Measurements from ENCODE around the gene HIVEP3. TPM values are rescaled to one million over a fixed set of nuclear protein-coding genes. Genes with fewer than 3 reads are reported as not detected.
A peak's percentile ranks its signal among the peaks of the same experiment; 100 is the strongest.

The HIVEP3 gene
- total RNA-seq, 1 experiment from 2014 or later = 0.55 TPM

GRCh38 chr1:41474490-41475271 is 444.0 kb downstream of the HIVEP3 start:
- ATAC-seq (peak; percentile 55), DNase-seq (ENCODE audit: low spot score) (no peak)
- H3K27me3 Mint-ChIP-seq (ENCODE audit: low read depth) = no peaks in the 10 kb centered on the region
- POLR2A ChIA-PET = no interaction called here
- no peak for TF ChIP-seq FOXJ3 (CRISPR knock-in tag; IDR thresholded peaks at IDR 0.05; ENCODE audit: borderline replicate concordance)
- TF ChIP-seq, protein P1, sequence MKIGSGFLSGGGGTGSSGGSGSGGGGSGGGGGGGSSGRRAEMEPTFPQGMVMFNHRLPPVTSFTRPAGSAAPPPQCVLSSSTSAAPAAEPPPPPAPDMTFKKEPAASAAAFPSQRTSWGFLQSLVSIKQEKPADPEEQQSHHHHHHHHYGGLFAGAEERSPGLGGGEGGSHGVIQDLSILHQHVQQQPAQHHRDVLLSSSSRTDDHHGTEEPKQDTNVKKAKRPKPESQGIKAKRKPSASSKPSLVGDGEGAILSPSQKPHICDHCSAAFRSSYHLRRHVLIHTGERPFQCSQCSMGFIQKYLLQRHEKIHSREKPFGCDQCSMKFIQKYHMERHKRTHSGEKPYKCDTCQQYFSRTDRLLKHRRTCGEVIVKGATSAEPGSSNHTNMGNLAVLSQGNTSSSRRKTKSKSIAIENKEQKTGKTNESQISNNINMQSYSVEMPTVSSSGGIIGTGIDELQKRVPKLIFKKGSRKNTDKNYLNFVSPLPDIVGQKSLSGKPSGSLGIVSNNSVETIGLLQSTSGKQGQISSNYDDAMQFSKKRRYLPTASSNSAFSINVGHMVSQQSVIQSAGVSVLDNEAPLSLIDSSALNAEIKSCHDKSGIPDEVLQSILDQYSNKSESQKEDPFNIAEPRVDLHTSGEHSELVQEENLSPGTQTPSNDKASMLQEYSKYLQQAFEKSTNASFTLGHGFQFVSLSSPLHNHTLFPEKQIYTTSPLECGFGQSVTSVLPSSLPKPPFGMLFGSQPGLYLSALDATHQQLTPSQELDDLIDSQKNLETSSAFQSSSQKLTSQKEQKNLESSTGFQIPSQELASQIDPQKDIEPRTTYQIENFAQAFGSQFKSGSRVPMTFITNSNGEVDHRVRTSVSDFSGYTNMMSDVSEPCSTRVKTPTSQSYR (CRISPR knock-in tag; IDR thresholded peaks at IDR 0.05) = 0 out of 2 replicates have a peak, but pooled peaks have one; percentile 16
- no peak overlapping the region for H3K4me3 Mint-ChIP-seq
- peak overlapping the region; percentile 26; the same call in 1 of the 2 replicates for H3K27ac Mint-ChIP-seq
- CTCF ChIA-PET = interaction anchor here (0.6 to 3.5 kb wide), 14 partner anchors 10 to 192 kb away, joined by 3 to 22 read pairs (median 4); partner anchors contain the start of gene EDN2
- no peaks in the 10 kb centered on the region for H3K36me3 Mint-ChIP-seq
- H3K4me1 Mint-ChIP-seq = peaks cover 11% of the 10 kb centered on the region
- no peaks in the 10 kb centered on the region for H3K9me3 Mint-ChIP-seq

DNA sequence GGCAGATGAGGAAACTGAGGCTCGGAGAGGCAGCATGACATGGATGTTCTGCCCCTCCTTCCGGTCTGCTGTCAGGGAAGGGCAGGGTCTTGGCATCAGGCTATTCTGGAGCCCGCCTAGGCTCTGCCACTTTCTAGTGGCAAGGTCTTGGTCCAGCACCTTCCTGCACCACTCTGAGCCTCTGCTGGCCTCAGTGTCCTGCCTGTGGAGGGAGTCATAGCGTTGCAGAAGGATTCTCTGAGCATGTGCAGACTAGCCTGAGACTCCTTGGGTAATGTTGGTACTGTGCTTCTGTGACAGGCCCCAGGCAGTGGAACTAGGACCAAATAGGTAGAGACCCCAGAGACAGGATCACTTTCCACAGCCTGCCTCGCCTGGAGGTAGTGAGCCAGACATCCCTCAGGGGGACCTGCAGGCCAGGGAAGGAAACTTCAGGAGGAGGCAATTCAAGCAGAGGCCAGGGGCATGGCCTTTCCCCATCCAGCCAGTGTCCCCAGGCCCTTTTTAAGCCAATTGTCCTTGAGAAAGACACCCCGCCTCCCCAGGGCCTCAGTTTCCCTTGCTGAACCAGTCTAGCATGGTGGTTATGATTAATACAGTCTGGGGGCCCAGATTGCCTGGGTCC is 444.9 kb downstream of the HIVEP3 start:
- H3K4me3 Mint-ChIP-seq = no peak overlapping the region
- H3K9me3 Mint-ChIP-seq = no peaks in the 10 kb centered on the region
- no peaks in the 10 kb centered on the region for H3K36me3 Mint-ChIP-seq
- CTCF ChIA-PET = interaction anchor here (0.8 to 3.5 kb wide), 9 partner anchors 10 to 159 kb away, joined by 3 to 22 read pairs (median 4); partner anchors contain the start of gene EDN2
- H3K27me3 Mint-ChIP-seq (ENCODE audit: low read depth) = no peaks in the 10 kb centered on the region
- H3K4me1 Mint-ChIP-seq = peaks cover 11% of the 10 kb centered on the region
- DNase-seq (ENCODE audit: low spot score) (no peak), ATAC-seq (no peak)
- no peak for TF ChIP-seq ZNF317 (CRISPR knock-in tag; IDR thresholded peaks at IDR 0.05; ENCODE audit: borderline replicate concordance, low read depth)
- no peak for TF ChIP-seq TP53 (CRISPR knock-in tag; IDR thresholded peaks at IDR 0.05)
- no peak overlapping the region for H3K27ac Mint-ChIP-seq
- POLR2A ChIA-PET = no interaction called here

- ChIA-PET POLR2A (no interaction called here), CTCF (interaction anchor here (1.1 to 1.7 kb wide), 3 partner anchors 8 to 189 kb away, joined by 3 to 6 read pairs (median 3); no protein-coding TSS in a partner anchor)
- TF ChIP-seq FOXP1 (CRISPR knock-in tag; IDR thresholded peaks at IDR 0.05; ENCODE audit: borderline replicate concordance) (no peak), NR3C1 (CRISPR knock-in tag; conservative IDR thresholded peaks at IDR 0.05; ENCODE audit: low read depth) (no peak), ATF2 (CRISPR knock-in tag; IDR thresholded peaks at IDR 0.05; ENCODE audit: borderline replicate concordance, low read depth) (no peak), PRDM15 (CRISPR knock-in tag; IDR thresholded peaks at IDR 0.05) (no peak), ZBTB43 (CRISPR knock-in tag; IDR thresholded peaks at IDR 0.05) (no peak), CBFB (CRISPR knock-in tag; IDR thresholded peaks at IDR 0.05; ENCODE audit: low read depth) (no peak), JAZF1 (CRISPR knock-in tag; IDR thresholded peaks at IDR 0.05) (no peak)
- Mint-ChIP-seq H3K27ac (no peak overlapping the region), H3K4me3 (no peak overlapping the region), H3K4me1 (peaks cover 3% of the 10 kb centered on the region; the same call in 1 of the 2 replicates), H3K36me3 (no peaks in the 10 kb centered on the region), H3K27me3 (ENCODE audit: low read depth) (no peaks in the 10 kb centered on the region), H3K9me3 (no peaks in the 10 kb centered on the region)
- no peak for ATAC-seq
- no peak for DNase-seq (ENCODE audit: low spot score)
Measured at GRCh38 chr1:41471658-41472057, 447.1 kb downstream of the HIVEP3 start.

All from WTC11 (cell line).